ENCODE data around the gene CBX2.

DNA sequence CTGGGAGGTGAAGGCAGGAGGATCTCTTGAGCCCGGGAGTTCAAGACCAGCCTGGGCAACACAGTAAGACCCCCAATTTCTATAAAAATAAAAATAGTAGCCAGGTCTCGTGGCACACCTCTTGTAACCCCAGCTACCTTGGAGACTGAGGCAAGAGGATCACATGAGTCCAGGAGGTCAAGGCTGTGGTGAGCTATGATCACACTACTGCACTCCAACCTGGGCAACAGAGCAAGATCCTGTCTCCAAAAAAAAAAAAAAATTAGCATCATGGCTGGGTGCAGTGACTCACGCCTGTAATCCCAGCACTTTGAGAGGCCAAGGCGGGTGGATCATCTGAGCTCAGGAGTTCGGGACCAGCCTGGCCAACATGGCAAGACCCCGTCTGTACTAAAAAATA lies 6.7 kb upstream of the CBX2 start:
- TF ChIP-seq, protein P1, sequence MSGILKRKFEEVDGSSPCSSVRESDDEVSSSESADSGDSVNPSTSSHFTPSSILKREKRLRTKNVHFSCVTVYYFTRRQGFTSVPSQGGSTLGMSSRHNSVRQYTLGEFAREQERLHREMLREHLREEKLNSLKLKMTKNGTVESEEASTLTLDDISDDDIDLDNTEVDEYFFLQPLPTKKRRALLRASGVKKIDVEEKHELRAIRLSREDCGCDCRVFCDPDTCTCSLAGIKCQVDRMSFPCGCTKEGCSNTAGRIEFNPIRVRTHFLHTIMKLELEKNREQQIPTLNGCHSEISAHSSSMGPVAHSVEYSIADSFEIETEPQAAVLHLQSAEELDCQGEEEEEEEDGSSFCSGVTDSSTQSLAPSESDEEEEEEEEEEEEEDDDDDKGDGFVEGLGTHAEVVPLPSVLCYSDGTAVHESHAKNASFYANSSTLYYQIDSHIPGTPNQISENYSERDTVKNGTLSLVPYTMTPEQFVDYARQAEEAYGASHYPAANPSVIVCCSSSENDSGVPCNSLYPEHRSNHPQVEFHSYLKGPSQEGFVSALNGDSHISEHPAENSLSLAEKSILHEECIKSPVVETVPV (CRISPR knock-in tag; IDR thresholded peaks at IDR 0.05), result no peak
- TF ChIP-seq RARB (CRISPR knock-in tag; IDR thresholded peaks at IDR 0.05), result no peak
- no peak for TF ChIP-seq ZNF565 (CRISPR knock-in tag; conservative IDR thresholded peaks at IDR 0.05; ENCODE audit: low read depth)
- no peak for TF ChIP-seq ARNTL (CRISPR knock-in tag; IDR thresholded peaks at IDR 0.05; ENCODE audit: borderline replicate concordance, low read depth)
- TF ChIP-seq ESRRG (CRISPR knock-in tag; IDR thresholded peaks at IDR 0.05), result no peak
- TF ChIP-seq ZC3H10 (CRISPR knock-in tag; IDR thresholded peaks at IDR 0.05), result no peak
